Iris pigment epithelial cell (primary cell): ENCODE measurements around the gene PCDHB11.
"Not testable (repeated sequence)": the region's sequence is repeated elsewhere in the genome, so short reads cannot be mapped to it uniquely, and the experiment has no call there.

Experiments used
- DNase-seq: peaks from one replicate; pipeline ENCODE4 v3.0.0-alpha.2; 2011; ENCODE audit warnings: low read depth

Gene PCDHB11

DNA sequence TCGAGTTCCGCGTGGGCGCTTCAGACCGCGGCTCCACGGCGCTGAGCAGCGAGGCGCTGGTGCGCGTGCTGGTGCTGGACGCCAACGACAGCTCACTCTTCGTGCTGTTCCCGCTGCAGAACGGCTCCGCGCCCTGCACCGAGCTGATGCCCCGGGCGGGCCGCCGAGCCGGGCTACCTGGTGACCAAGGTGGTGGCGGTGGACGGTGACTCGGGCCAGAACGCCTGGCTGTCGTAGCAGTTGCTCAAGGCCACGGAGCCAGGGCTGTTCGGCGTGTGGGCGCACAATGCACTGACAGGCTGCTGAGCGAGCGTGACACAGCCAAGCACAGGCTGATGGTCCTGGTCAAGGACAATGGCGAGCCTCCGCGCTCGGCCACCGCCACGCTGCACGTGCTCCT, 42.1 kb downstream of the PCDHB11 start:
- no peak for DNase-seq

DNA sequence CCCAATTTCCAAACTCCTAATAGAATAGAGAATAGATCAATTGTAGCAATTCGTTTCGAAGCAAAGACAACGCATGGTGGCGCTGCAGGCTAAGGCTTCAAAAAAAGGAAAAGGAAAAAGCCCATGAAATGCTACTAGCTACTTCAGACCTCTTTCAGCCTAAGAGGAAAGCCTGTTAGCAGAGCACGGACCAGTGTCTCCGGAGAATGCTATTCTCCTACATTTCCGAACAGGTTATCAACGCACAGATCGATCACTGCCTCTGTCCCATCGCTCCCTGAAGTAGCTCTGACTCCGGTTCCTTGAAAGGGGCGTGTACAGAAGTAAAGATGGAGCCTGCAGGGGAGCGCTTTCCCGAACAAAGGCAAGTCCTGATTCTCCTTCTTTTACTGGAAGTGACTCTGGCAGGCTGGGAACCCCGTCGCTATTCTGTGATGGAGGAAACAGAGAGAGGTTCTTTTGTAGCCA, 45.9 kb downstream of the PCDHB11 start, which contains the start of gene PCDHB15:
PCDHB15 (plus strand) TSS at position 146 of the 468 bp plus-strand sequence; CDS start at position 330, 184 bp downstream.
- no peak for DNase-seq

DNA sequence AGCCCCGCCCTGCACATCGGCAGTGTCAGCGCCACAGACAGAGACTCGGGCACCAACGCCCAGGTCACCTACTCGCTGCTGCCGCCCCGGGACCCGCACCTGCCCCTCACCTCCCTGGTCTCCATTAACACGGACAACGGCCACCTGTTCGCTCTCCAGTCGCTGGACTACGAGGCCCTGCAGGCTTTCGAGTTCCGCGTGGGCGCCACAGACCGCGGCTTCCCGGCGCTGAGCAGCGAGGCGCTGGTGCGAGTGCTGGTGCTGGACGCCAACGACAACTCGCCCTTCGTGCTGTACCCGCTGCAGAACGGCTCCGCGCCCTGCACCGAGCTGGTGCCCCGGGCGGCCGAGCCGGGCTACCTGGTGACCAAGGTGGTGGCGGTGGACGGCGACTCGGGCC, 47.5 kb downstream of the PCDHB11 start:
- not testable (repeated sequence) for DNase-seq

DNA sequence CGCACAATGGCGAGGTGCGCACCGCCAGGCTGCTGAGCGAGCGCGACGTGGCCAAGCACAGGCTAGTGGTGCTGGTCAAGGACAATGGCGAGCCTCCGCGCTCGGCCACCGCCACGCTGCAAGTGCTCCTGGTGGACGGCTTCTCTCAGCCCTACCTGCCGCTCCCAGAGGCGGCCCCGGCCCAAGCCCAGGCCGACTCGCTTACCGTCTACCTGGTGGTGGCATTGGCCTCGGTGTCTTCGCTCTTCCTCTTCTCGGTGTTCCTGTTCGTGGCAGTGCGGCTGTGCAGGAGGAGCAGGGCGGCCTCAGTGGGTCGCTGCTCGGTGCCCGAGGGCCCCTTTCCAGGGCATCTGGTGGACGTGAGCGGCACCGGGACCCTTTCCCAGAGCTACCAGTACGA, 48.0 kb downstream of the PCDHB11 start:
- not testable (repeated sequence) for DNase-seq

DNA sequence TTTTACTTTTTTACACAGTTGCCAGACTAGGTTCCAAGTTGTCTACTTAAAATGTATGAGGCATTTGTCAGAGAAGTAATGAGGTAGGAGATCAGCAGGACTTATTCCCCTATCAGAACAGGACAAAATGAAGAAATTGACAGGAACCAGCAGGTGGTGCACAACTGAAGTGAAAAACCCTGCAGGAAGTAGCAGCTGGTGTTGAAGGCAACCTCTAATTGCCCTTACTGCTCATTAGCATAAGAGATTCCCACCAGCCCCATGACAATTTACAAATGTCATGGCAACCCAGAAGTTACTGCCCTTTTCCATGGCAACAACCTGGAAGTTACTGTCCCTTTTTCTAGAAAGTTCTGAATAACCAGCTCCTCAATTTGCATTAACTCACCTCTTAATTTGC, 51.1 kb downstream of the PCDHB11 start:
- no peak for DNase-seq
